HTR-8/SVneo (cell line): ENCODE data around the gene LRMDA.

Source experiments
- DNase-seq: peaks from one replicate; pipeline ENCODE4 v3.0.0; 2011; ENCODE audit warnings: low spot score, mixed read lengths; ENCODE audit not compliant: insufficient read length
- FAIRE-seq: peaks from 2 replicates; lab custom pipeline; 2011; peaks lifted over from hg19 to GRCh38; lab: Jason Lieb, UNC

LRMDA gene

GRCh38 chr10:75980419-75981002 is 549.1 kb downstream of the LRMDA start:
- FAIRE-seq = no peak
- no peak for DNase-seq

DNA sequence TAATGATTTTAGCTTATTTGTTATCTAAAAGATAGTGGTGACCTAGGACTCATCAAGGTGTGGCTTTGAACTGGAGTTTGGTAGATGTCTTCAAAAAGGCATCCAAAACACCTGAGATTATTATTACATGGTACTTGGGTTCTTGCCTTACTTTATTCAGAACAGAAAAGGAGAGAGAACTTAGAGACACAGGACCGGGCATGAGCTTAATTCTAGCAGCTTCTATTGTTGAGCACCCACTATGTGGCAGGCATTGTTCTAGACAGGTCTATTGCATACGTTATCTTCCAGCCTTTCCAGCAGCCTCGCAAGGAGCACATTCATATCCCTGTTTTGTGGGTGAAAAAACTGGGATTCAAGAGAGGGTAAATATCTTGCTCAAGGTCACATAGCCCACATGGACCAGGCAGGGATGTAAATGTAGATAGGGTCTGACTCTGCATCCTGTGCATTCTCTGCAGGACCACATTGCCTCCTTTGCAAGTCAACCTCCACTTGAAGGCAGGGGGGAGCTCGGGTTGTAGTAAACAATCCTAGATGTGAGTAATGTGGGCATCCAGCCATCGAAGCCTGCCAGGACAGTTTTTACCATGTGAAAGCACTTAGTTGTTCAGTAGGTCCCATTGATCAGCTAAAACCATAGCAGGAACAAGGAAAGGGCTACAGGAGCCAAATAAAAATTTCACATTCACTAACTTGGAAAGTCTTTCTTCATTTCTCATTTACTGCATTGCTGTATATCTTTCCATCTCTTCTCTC is 551.4 kb downstream of the LRMDA start:
- no peak for DNase-seq

DNA sequence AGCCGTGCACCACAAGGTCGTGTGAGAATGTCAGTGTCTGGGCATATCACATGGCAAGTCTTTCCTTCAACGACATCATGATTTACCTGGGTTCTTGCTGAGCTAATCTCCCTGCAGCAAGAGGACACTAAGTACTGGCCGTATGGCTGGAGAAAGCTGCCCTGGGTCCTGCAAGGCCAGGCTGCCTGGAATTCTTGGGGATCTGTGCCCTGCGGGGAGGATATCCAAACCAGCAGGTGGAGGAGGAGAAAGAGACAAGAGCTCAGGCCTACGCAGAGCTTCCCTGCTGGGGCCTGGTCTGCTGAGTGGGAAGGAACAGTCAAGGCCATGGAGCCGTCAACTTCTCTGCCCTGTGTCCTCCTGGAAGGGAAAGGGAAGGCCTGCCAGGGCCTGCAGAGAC is 552.6 kb downstream of the LRMDA start:
- FAIRE-seq (no peak), DNase-seq (no peak)

More for the DNA sequence above, 551.4 kb downstream of the LRMDA start:
- FAIRE-seq = no peak

- DNase-seq (no peak), FAIRE-seq (no peak)
These were observed 556.2 kb downstream of the LRMDA start for GRCh38 chr10:75987616-75988015.

DNA sequence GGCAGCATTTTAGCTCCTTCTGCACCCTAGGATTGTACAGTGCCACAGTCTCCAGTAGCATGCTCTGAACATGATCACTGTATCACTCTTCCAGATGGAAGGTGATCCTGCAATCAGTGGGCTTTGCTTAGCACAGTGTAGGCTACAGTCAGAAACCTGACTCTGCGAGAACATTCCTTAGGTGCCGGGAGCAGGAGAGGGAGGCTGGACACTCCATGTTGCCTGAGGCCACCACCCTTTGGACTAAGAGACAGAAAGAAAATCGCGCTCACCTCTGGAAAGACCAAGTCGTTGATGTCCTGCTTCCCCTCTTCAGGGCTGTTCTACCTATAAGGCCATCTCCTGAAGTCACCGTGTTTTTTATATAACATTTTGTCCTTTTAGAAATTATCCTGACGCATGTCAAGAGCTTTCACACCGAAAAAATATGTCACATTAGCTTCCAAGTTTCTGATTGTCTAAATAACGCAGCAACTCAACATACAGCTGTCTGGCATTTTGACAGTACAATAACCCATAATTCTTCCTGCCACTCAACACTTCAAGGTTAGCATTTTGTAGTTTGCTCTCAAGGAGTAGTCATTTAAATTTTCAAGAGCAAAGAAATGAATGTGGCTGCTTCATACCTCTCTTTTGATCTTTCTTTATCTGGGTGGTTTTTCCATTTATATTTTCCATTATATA is 563.1 kb downstream of the LRMDA start:
- DNase-seq = no peak
- peak; percentile 62 for FAIRE-seq

DNA sequence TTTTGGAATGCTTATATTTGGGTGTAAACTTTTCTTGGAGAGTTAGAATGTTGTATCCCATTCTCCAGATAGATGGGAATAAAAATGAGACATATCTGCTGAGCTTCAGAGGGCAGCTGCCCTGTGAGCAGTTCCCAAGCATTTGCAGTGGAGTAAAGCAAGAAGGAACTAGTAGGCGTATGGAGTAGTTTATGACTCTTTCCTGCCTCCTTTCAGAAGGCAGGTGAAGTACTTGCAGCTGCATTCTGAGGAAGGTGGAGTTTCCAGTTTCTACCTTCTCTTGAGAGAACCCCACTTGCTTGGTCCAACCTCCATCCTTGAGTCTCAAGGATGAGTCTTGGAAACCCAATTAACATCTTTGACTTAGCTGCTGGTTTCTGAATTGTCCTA is 563.6 kb downstream of the LRMDA start:
- FAIRE-seq (no peak), DNase-seq (no peak)

DNA sequence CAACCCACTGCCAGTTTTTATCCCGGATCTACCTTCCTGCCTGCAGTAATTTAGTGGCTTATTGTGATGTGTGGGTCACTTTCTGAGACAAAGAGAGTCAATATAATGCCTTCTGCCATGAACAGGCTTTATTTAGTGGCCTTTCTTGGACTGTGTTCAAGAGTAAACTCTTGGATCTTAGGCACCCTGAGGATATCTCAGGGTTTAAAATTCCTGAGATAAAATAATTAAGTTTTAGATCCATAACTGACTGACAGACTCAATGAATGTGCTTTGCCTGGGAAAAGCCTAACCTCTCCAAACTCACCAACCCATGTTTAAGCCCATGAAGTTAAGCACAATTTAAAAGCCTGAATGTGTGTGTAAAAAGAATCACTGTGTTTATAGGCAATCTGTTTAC is 564.3 kb downstream of the LRMDA start:
- DNase-seq (no peak), FAIRE-seq (no peak)

GRCh38 chr10:75999001-75999400 is 567.6 kb downstream of the LRMDA start:
- DNase-seq (no peak), FAIRE-seq (no peak)

- no peak for FAIRE-seq
- no peak for DNase-seq
These were observed 568.2 kb downstream of the LRMDA start for GRCh38 chr10:75999515-76000209.

GRCh38 chr10:76000550-76000949 is 569.1 kb downstream of the LRMDA start:
- FAIRE-seq (no peak), DNase-seq (no peak)

GRCh38 chr10:76001019-76001418 is 569.6 kb downstream of the LRMDA start:
- DNase-seq (no peak), FAIRE-seq (no peak)

GRCh38 chr10:76001461-76001860 is 570.0 kb downstream of the LRMDA start:
- no peak for FAIRE-seq
- DNase-seq = no peak

GRCh38 chr10:76002262-76002854 is 570.9 kb downstream of the LRMDA start:
- DNase-seq (no peak), FAIRE-seq (no peak)

GRCh38 chr10:76007667-76008181 is 576.3 kb downstream of the LRMDA start:
- DNase-seq = no peak
- no peak for FAIRE-seq

- FAIRE-seq = no peak
- no peak for DNase-seq
These were observed 578.1 kb downstream of the LRMDA start for GRCh38 chr10:76009531-76009930.

DNA sequence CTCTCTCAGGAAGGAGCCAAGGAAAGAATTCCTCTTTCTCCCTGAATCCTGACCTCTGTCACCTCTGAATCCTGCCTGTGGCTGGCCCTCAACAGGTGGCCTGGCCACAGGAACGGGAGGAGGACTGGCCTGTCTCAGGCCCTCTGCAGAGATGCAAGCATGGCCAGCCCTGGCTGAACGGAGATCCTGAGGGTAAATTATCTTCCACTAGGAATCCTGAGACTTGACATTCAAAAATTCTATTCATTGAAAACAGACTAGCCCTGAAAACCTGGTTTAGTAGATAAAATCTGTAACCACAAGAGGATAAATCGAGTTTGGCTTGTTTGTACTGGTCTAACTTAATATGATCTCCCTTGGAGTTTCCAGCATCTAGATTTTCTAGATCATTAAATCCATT is 579.3 kb downstream of the LRMDA start:
- FAIRE-seq = no peak
- DNase-seq = no peak

DNA sequence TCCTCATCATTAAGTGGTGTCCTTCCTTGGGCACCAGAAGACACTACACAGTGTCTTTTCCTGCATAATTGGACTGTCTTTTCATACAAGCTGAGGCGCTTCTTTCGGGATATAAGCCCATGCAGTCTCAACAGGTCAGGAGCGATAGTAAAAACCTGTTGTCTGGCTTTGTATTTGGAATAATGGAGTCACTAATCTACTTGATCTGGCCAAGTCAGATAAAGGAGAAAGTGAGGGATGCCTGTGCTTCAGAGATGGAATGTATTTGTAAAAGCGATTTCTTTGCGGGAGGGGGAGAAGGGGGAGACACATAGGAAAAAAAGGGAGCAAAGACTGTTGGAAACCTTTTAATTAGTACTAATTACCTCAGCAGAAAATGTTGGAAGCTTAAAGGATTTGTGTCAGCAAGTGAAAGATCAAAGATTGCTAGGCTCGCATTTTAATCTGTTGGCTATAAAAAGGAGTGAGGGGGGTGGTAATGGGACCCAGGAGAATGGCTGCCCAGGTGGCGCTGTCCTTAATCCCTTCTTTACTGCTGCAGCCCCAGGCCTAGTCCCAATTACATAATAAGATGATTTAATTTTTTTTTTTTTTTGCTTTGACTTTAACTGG is 581.4 kb downstream of the LRMDA start:
- FAIRE-seq = no peak

DNA sequence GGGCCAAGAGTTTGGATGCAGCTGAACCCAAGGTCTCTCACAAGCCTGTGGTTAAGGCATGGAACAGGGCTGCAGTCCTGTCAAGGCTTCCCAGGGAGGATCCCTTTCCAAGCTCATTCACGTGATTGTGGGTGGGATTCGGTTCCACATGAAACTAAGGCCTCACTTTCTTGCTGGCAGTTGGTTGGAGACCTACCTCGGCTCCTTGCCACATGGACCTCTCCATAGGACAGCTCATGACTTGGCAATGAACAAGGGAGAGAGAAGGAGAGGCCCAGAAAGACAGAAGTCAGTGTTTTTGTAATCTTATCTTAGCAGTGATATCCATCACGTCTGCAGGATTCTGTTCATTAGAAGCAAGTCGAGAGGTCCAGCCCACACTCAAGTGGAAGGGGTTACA is 583.8 kb downstream of the LRMDA start:
- FAIRE-seq = no peak

More for the DNA sequence above, 581.4 kb downstream of the LRMDA start:
- DNase-seq = no peak

GRCh38 chr10:76017026-76017732 is 585.8 kb downstream of the LRMDA start:
- no peak for FAIRE-seq
- no peak for DNase-seq

More for the DNA sequence above, 583.8 kb downstream of the LRMDA start:
- DNase-seq = no peak
